GM10248 (cell line): Measurements from ENCODE around the gene ZNF593OS.

Experiments
- CTCF ChIA-PET: fragments of 300-600 bp; sonication (Branson Sonifier 250); formaldehyde crosslinking; extraction: SDS; loops from one replicate; lab custom pipeline; 2021; ENCODE audit warnings: antibody characterized with exemption; lab: Yijun Ruan, JAX
- POLR2A ChIA-PET: fragments of 350-650 bp; sonication (Branson Sonifier 250); formaldehyde crosslinking; extraction: SDS; loops from one replicate; lab custom pipeline; 2020; ENCODE audit warnings: antibody characterized with exemption; lab: Yijun Ruan, JAX
- DNase-seq: peaks from one replicate; pipeline ENCODE4 v3.0.0; 2012; ENCODE audit errors: extremely low spot score
- TF ChIP-seq, protein P1 (sequence below): IDR thresholded peaks from 2 replicates; pipeline ENCODE4 v1.5.1; 2012; ENCODE audit warnings: mild to moderate bottlenecking, low read depth; ENCODE audit errors: extremely low read depth, missing control alignments, control extremely low read depth

The ZNF593OS gene

GRCh38 chr1:26180010-26180506 is 8.4 kb upstream of the ZNF593OS start:
- TF ChIP-seq, protein P1, sequence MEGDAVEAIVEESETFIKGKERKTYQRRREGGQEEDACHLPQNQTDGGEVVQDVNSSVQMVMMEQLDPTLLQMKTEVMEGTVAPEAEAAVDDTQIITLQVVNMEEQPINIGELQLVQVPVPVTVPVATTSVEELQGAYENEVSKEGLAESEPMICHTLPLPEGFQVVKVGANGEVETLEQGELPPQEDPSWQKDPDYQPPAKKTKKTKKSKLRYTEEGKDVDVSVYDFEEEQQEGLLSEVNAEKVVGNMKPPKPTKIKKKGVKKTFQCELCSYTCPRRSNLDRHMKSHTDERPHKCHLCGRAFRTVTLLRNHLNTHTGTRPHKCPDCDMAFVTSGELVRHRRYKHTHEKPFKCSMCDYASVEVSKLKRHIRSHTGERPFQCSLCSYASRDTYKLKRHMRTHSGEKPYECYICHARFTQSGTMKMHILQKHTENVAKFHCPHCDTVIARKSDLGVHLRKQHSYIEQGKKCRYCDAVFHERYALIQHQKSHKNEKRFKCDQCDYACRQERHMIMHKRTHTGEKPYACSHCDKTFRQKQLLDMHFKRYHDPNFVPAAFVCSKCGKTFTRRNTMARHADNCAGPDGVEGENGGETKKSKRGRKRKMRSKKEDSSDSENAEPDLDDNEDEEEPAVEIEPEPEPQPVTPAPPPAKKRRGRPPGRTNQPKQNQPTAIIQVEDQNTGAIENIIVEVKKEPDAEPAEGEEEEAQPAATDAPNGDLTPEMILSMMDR = no peak
- no peak for DNase-seq
- ChIA-PET POLR2A (interaction anchor here (0.6 kb wide), 1 partner anchor 53 kb away, joined by 3 read pairs; no protein-coding TSS in a partner anchor), CTCF (interaction anchor here (0.9 to 4.9 kb wide), 5 partner anchors 10 to 237 kb away, joined by 3 to 44 read pairs (median 4); partner anchors contain the start of genes C1orf232, CATSPER4, CEP85 and ZNF593)

- POLR2A ChIA-PET = no interaction called here
Observed at GRCh38 chr1:26177182-26177684, 5.6 kb upstream of the ZNF593OS start, which contains the start of gene CNKSR1. CNKSR1 (plus strand) TSS chr1:26177491; CDS start chr1:26177548, 57 bp downstream.

DNA sequence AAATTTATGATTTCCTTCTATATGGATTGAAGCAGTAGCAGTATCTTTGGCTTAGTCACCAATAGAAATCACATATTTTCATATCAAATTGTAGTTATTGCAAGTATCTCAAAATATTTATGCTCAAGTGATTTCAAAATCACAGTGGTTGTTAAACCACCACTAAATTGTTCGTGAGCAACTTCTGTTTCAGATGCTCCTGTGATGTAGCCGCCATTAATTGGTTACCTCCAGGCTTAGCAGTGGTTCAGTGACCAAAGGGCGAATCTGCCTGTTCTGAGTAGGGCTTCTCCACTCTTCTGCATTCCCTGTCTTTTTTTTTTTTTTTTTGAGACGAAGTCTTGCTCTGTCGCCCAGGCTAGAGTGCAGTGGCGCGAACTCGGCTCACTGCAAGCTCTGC is 3.7 kb upstream of the ZNF593OS start:
- ChIA-PET CTCF (interaction anchor here (1.2 to 2.5 kb wide), 4 partner anchors 59 to 242 kb away, joined by 3 to 8 read pairs (median 4); partner anchors contain the start of gene CEP85), POLR2A (interaction anchor here (0.6 kb wide), 1 partner anchor 308 kb away, joined by 3 read pairs; no protein-coding TSS in a partner anchor)
- TF ChIP-seq, protein P1 = no peak
- no peak for DNase-seq

More at GRCh38 chr1:26177182-26177684, 5.6 kb upstream of the ZNF593OS start, which contains the start of gene CNKSR1:
- TF ChIP-seq, protein P1 = no peak
- CTCF ChIA-PET = interaction anchor here (0.7 to 4.9 kb wide), 6 partner anchors 8 to 145 kb away, joined by 3 to 44 read pairs (median 4); partner anchors contain the start of genes C1orf232, CEP85 and ZNF593
- DNase-seq = no peak

DNA sequence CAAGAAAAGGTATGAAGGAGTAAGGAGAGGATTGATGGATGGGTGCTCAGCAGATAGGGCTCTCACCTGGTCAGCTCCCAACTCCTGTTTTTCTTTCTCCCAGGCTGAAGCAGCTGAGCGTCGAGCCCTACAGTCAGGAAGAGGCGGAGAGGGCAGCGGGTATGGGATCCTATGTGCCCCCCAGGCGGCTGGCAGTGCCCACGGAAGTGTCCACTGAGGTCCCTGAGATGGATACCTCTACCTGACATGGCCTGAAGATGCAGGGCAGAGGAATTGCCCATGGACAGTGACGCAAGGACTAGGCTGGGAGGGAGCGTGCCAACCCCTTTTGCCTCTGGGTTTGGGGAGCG is 1.2 kb downstream of the ZNF593OS start:
- TF ChIP-seq, protein P1 = no peak
- ChIA-PET POLR2A (no interaction called here), CTCF (interaction anchor here (0.9 to 4.8 kb wide), 33 partner anchors 9 to 275 kb away, joined by 3 to 44 read pairs (median 5); partner anchors contain the start of genes CD52, CEP85, CNKSR1 and FAM110D)
- DNase-seq = no peak

- peak; percentile 100 for DNase-seq
- ChIA-PET POLR2A (no interaction called here), CTCF (interaction anchor here (0.7 to 4.8 kb wide), 55 partner anchors 10 to 275 kb away, joined by 3 to 44 read pairs (median 4); partner anchors contain the start of genes CD52, CEP85, CNKSR1 and DHDDS)
- TF ChIP-seq, protein P1 = peak; percentile 95
Observed at GRCh38 chr1:26169669-26170471, 1.8 kb downstream of the ZNF593OS start, which contains the start of gene ZNF593. ZNF593 (plus strand) TSS chr1:26169908; CDS start chr1:26169984, 76 bp downstream.

GRCh38 chr1:26169198-26169554 is 2.5 kb downstream of the ZNF593OS start:
- DNase-seq = no peak
- CTCF ChIA-PET = interaction anchor here (0.7 to 4.8 kb wide), 44 partner anchors 11 to 274 kb away, joined by 3 to 44 read pairs (median 4); partner anchors contain the start of genes CD52, CEP85, CNKSR1 and DHDDS
- POLR2A ChIA-PET = no interaction called here
- TF ChIP-seq, protein P1 = no peak
